ENCODE measurements around the gene GPR21.

The GPR21 gene, protein sequence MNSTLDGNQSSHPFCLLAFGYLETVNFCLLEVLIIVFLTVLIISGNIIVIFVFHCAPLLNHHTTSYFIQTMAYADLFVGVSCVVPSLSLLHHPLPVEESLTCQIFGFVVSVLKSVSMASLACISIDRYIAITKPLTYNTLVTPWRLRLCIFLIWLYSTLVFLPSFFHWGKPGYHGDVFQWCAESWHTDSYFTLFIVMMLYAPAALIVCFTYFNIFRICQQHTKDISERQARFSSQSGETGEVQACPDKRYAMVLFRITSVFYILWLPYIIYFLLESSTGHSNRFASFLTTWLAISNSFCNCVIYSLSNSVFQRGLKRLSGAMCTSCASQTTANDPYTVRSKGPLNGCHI

DNA sequence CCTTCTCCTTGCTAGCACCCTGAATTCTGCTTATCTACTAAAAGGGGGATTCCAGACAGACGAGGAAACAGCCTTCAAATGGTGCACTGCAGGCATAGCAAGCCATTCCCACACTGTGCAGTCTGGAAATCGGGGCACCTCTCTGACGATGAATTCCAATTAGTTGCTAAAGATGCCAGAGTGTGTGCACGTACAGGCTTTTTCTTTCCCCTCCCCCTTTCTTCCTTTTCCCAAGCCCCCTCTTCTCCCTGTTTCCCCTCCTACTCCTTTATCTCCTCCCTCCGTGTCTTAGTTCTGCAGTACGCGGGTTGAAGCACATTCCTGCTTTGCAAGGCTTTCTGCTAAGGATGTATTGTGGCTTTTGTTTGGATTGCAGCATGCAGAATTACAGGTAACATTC lies at the start of gene GPR21:
Gene GPR21, plus strand, starts transcription at position 316 of the 400 bp plus-strand sequence. CDS start 900 bp downstream, outside the sequence.
- no peak for DNase-seq (ENCODE audit: low read depth in 2 of 2)

DNA sequence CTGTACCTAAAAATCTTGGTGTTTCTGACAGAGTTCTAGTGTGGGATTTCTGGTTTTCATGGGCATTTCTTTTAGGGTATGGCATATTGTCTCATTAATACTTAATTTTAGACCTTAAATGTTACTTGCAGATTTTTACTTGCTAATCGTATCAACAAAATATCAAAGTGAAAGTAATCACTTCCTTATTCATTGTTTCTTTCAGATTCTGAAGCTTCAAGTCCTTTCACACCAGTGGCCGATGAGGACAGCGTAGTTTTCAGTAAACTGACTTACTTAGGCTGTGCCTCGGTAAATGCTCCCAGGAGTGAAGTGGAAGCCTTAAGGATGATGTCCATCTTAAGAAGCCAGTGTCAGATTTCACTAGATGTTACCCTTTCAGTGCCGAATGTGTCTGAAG lies 47.5 kb upstream of the GPR21 start:
- DNase-seq (ENCODE audit: low read depth in 2 of 2), result no peak

DNA sequence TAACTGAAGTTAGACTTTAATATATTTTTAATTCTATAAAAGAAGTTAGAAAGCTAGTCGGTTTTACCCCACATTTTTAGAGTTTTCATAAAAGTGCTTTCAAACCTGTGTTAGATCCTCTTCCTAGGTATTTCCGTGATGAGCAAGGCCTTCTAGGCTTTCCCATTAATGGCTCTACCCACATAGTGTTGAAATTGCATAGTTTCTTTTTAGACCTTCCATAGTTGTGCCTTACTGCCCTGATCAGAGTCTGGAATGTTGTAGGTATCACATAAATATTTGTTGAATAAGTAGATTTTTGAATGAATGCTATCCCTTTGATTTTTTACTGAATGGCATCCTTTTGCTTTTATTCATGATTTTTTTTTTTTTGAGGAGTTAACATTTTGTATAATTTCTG lies 45.3 kb upstream of the GPR21 start:
- DNase-seq (ENCODE audit: low read depth in 2 of 2), result no peak

DNA sequence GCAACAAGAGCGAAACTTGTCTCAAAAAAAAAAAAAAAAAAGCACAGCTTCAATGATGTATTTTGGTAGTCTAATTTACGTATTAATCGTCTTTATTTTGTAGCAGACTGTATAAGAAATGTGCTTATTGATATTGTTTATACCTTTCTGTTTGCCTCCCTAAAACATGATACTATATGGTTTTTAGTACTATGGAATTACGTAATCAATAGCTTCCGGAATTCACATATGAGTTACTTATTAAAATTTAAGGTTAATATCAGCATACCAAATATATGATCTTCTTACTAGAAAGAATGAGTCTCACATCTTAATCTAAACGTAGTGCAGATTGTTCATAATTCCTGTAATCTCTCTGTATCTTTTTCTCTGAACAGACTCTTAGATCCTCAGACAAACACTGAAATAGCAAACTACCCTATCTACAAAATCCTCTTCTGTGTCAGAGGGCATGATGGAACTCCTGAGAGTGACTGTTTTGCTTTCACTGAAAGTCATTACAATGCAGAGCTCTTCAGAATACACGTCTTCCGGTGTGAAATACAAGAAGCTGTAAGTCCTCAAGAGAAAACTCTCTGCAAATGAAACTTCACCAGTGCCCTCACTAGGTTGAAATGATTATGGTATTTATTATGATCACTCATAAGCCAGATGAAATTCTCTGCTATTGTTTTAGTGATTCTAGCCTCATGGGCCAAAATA lies 44.4 kb upstream of the GPR21 start:
- no peak for DNase-seq (ENCODE audit: low read depth in 2 of 2)

DNA sequence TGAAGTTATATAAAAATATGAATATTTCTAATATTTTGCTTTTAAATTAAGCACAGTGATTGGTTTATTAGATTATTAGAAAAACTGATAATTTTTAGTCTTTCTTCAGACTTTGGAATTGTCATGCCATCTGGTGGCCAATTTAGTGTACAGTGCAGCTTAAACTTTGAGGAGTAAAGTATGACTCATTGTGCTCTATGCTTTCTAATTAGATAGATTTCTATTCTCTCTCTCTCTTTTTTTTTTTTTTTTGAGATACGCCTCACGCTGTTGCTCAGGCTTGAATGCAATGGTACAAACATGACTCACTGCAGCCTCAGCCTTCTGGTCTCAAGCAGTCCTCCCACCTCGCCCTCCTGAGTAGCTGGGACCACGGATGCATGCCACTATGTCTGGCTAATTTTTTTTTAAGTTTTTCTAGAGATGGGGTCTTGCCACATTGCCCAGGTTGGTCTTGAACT lies 42.1 kb upstream of the GPR21 start:
- peak; percentile 10 to 14 for DNase-seq (ENCODE audit: low read depth in 2 of 2)

DNA sequence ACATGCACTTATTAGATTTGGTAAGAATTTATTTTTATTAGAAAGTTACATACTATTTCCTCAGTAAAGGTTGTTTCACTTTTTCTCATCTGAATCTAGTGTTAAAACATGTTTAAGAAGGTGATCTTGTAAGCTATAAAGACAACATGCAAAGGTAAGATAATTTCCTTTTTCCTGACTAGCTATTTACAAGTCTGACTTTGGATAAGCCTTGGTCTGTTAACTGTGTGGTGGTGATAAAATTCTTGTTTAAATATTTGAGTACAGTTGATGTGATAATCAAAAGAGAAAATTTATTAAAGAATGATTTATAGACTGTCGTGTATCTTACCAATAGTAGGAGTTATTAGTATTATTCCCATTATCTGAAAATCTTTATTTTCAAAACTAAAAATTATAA lies 36.9 kb upstream of the GPR21 start:
- no peak for DNase-seq (ENCODE audit: low read depth in 2 of 2)

DNA sequence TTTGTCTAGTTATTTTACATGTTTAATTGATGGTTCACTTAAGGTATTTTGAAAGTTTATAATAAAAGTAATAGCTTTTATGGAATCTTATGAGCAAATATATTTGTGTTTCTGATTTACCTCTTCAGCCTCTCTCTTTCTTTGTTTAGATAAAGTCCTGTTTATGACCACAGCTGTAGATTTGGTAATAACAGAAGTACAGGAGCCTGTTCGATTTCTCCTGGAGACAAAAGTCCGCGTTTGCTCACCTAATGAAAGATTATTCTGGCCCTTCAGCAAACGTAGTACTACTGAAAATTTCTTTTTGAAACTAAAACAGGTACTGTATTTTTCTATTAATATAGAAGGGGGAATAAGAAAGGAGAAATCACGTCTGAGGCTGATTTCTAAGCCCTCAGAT lies 35.0 kb upstream of the GPR21 start:
- no peak for DNase-seq (ENCODE audit: low read depth in 2 of 2)

DNA sequence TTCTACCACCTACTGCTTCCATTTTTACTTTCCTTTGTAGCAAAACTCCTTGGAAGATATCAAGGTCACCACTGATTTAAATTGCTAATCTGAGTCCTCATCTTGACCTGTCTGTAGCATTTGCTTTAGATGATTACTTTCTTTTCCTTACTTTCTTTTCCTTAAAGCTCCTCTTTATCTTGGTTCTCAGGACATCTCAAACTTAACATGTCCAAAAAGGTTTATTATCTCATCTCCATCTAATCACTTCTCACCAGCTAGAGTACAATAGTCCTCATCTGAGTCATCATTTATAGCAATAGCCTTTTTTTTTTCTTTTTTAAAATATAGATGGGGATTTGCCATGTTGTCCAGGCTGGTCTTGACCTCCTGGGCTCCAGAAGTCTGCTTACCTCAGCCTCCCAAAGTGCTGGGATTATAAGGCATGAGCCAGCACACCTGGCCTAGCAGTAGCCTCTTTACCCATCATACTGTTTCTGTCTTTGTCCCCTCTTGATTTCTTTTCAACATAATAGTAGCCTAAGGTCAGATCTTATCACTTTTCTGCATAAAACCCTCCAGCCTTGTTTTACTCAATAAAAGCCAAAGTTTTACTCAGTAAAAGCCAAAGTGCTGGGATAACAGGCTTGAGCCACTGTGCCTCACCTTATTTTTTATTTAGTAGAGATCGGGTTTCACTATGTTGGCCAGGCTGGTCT lies 32.9 kb upstream of the GPR21 start:
- no peak for DNase-seq (ENCODE audit: low read depth in 2 of 2)

DNA sequence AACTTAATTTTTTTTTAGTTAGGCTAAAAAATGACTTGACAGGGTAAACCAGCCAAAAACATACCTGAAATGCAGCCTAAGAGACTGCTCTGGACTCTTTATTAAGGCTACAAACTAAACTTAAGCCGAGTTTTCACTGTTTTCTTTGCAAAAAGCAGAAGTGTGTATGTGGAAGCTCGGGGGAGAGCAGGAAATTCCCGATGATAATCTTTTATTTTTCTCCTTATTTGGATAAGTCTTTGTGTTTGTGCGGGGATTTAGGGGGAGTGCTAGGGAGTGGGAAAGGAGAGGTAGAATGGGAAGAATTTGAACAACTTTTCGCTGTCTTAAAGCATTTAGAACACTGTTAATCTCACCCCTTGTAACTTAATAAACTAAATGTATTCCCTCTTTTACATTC lies 30.7 kb upstream of the GPR21 start:
- no peak for DNase-seq (ENCODE audit: low read depth in 2 of 2)

DNA sequence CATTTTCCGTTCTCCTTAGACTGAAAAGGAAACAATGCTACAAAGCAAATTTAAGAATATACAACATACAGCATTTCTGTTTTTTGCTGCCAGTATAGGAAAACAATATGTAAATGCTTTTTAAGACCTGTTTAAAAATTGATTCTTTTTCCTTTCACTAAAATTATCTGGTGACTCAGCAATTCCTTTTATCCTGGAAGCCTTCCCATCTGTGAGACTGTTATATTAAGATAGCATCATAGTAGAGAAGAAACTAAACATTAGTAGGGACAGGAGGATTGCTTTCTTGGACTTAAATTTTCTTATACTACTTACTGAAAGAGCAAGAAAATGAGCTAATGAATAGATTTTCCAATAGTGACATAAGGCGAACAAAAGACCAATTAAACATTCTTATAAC lies 30.0 kb upstream of the GPR21 start:
- DNase-seq (ENCODE audit: low read depth in 2 of 2), result no peak

DNA sequence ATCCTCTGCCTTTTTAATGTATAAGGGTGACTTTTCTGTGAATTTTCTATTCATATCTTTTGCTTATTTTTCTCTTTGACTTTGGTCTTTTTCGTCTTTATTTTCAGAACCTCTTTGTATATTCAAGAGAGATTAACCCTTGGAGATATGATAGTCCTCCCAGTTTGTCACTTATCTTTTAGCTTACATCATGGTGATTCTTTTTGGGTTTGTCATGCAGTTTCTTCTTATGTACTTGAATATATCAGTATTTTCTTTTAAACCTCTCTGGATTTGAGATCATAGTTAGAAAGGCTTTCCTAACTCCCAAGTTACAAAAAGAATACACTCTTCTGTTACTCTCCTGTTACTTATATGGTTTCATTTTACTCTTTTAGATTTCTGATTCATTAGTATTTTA lies 27.5 kb upstream of the GPR21 start:
- DNase-seq (ENCODE audit: low read depth in 2 of 2), result no peak

DNA sequence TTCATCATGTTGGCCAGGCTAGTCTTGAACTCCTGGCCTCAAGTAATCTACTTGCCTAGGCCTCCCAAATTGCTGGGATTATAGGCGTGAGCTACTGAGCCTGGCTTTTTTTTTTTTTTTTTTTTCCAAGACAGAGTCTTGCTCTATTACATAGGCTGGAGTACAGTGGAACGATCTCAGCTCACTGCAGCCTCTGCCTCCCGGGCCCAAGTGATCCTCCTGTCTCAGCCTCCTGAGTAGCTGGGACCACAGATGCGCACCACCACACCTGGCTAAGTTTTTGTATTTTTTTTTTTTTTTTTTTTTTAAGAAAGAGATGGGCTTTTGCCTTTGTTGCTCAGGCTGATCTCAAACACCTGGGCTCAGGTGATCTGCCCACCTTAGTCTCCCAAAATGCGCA lies 26.2 kb upstream of the GPR21 start:
- no peak for DNase-seq (ENCODE audit: low read depth in 2 of 2)

DNA sequence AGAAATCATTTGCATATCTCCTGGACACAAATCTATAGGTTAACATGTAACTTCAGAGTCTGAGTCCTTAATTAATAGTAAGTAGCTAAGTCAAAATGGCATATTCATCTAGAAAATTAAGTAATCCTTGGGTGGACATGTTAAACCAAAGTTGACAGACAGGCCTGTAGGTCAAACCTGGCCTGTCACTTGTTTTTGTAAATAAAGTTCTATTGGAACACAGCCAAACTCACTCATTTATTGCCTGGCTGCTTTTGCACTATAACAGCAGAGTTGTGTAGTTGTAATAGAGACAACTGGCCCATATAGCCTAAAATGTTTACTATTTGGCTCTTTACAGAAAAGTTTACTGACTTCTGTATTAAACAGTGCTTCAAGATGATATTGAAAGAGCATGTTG lies 24.6 kb upstream of the GPR21 start:
- DNase-seq (ENCODE audit: low read depth in 2 of 2), result no peak

DNA sequence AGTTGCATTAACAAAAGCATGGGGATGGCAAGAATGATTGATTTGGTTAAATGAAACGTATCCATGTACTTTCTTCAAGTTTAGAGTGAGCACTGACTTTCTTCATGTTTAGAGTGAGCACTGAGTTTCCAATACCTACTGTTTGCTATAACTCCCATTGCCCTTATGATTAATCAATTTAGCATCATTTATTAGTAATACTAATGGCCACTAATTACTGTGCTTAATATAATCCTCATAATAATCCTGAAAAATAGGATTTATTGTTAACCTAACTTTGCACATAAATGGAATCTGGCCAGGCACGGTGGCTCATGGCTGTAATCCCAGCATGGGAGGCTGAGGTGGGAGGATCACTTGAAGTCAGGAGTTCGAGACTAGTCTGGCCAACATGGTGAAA lies 22.1 kb upstream of the GPR21 start:
- no peak for DNase-seq (ENCODE audit: low read depth in 2 of 2)

DNA sequence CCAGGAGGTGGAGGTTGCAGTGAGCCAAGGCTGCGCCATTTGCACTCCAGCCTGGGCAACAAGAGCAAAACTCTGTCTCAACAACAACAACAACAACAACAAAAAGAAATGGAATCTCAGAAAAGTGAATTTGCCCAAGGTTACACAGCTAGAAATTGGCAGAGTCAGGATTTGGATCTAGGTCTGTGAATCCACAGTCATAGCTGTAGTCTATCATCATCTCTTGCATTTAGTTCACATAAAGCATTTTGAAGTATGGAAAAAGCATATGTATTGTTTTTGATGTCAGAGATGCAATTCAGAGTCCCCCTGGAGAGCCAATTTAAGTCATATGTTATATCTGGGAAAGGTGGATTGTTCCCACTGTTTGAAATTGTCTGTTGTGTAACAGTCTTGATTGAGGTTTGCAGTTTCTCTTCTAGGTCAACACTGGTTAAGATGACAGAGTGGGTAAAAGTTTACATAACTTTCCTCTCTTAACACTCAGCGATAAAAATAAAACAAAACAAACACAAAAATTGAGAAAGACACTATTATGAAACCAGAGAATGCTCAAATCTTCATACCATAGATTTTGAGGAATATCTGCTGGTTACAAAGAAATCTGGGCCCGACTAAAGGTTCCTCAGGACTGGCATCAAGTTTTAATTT lies 21.5 kb upstream of the GPR21 start:
- no peak for DNase-seq (ENCODE audit: low read depth in 2 of 2)

DNA sequence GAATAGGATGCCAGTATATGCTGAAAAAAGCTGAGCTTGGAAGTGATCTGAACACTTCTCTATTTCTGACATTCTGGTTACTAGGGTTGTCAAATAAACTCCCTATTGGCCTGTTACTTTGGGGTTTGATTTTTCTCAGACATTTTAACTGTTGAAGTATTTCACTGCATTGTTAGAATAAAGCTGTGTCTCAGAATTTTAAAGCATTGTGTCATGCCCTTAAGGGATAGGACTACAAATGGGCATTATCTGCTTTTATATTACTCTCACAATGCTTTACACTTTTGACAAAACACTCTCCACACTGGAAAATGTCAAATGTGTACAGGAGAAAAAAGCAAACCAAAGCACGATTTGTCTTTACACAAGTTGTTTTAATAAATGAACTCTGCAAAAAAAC lies 16.8 kb upstream of the GPR21 start:
- no peak for DNase-seq (ENCODE audit: low read depth in 2 of 2)

DNA sequence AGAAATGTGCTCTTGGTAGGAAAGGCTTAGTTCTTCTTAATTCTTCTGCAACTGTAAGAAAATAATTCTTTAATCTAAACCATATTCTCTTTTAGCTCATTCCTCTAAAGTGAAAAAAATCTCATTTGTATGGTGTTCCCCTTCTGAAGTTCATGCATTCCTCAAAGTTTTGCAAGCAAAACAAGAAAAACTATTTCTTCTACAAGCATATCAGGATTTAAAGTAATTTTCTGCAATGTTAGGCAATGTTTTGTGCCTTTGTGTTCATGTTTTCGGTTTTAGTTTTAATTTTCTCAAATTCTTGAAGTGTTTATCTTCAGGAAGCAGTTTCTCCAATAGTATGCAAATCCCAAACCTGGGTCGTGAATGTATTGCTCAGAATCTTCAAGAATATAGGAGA lies 12.7 kb upstream of the GPR21 start:
- no peak for DNase-seq (ENCODE audit: low read depth in 2 of 2)

DNA sequence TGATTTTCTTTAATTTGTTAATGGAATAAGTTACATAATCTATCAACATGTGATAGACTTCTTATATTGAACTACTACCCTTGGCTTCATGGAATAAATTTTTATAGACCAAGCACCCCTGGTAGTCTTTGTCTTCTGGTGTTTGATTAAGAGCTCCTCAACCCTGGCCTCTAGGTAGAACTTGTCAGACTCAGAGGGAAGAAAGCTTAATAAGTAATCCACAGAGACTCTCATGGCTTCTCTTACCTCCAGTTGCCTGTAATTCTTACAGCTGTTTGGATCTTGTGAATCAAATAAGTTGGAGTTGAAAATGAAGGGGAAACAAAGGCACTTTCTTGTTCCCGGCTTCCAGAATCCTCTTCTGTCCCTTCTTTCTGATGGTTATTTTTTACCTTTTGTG lies 7.0 kb upstream of the GPR21 start:
- DNase-seq (ENCODE audit: low read depth in 2 of 2), result no peak

DNA sequence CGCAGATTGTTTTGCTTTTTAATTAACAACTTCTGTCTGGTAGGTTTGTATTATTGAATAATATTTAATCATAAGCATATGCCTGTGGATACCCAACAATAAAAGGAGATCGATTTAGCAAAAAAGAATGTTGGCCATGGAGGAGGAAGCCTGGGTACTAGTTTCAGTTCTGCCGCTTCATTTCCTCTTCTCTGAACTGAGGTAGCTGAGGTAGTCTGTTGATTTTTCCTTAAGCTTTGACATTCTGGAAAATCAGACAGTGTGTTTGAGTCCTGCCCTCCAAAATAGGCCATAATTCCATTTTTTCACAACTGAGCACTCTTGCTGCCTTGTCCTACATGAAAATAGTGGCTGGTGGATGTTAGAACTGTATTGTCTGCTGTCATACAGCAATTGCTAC lies 6.0 kb upstream of the GPR21 start:
- DNase-seq (ENCODE audit: low read depth in 2 of 2), result no peak

DNA sequence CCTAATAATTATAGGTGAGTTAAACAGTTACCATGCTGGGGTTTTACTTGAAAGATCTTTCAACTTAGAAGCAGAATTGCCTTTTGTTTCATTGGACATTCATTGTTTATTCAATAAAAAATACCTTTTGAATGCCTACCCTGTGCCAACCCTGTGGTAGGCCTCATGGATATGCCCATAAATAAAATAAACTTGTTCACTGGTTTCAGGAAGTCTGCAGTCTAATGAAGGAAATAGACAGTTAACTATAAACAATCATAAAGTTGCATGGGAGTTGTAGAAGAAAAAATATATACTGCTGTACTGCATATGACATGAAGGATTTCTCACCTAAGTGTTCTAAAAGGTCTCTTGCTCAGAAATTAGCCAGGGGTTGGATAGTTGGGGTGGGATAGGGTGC lies 5.3 kb upstream of the GPR21 start:
- DNase-seq (ENCODE audit: low read depth in 2 of 2), result no peak

DNA sequence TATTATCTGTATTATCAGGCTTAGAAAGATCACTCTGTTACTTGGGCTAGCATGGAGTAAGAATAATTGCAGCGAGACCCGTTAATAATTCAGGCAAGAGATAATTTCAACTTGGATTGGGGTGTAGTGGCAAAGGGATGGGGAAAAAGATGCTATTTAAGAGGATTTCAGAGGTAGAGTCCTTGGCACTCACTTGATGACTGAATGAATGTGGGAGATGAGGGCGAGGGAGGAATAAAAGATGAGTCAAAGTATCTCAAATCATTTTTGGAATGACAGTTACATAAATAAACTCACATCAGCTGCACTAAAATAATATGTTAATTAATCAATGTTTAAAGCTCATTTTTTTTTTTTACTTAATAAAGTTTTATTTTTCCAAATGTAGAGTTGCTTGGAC lies 4.5 kb upstream of the GPR21 start:
- DNase-seq (ENCODE audit: low read depth in 2 of 2), result no peak

DNA sequence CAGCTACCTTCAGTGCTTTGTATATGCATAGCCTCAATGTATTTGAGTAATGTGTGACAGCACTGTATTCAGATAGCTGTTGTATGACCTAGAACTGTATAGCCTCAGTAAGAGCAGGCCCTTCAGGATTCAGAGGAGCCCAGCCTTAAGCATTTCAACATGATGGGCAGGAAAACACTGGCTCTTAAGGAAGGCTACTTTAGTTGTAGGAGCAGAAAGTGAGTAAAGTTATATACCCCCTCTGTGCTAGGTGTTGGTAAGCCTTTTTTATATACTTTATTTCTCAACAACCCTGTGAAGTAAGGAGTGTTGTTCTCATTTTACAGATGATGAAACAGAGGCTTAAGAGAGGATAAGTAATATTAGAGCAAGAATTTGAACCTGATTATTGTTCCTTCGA lies 1.5 kb upstream of the GPR21 start:
- DNase-seq (ENCODE audit: low read depth in 2 of 2), result no peak

All from stimulated activated CD4-positive, alpha-beta T cell treated with anti-CD3 and anti-CD28 coated beads, Interleukin-15, amount 100 ng/mL, for 48 hours (primary cell).